Right atrium auricular region (tissue), 2 donors: ENCODE results near the gene FBXO17. TPM values are rescaled to one million over a fixed set of nuclear protein-coding genes. Genes with fewer than 3 reads are reported as not detected.
A peak's percentile ranks its signal among the peaks of the same experiment; 100 is the strongest.

ENCODE experiments used
- DNase-seq: peaks from one replicate; pipeline ENCODE4 v3.0.0-alpha.2; 2019; ENCODE audit warnings: low spot score
- H3K27ac ChIP-seq, 2 donors: fragments of 200-600 bp; sonication (generic); 1 replicate in 1 of 2; 2 replicates in 1 of 2; pipeline ENCODE4 v1.5.1; 2016 to 2019
- H3K27me3 ChIP-seq, 2 donors: fragments of 200-600 bp; sonication (generic); one replicate each; pipeline versions ENCODE4 v1.5.1 to v1.6.0; 2017 to 2019
- H3K36me3 ChIP-seq: fragments of 200-600 bp; sonication (generic); one replicate; pipeline ENCODE4 v1.5.1; 2016
- H3K4me1 ChIP-seq, 2 donors: fragments of 200-600 bp; sonication (generic); one replicate each; pipeline versions ENCODE4 v1.5.1 to v1.6.0; 2017 to 2019
- H3K4me3 ChIP-seq, 2 donors: fragments of 200-600 bp; sonication (generic); 1 replicate in 1 of 2; 2 replicates in 1 of 2; pipeline ENCODE4 v1.5.1; 2017 to 2019; ENCODE audit warnings: mild to moderate bottlenecking in 1 of 2, moderate library complexity in 1 of 2
- H3K9me3 ChIP-seq, 2 donors: fragments of 200-600 bp; sonication (generic); one replicate each; pipeline ENCODE4 v1.5.1; 2019
- CTCF ChIP-seq, 2 donors: fragments of 200-600 bp; sonication (generic); IDR thresholded peaks; one replicate each; pipeline ENCODE4 v1.5.1; 2019; ENCODE audit warnings: antibody characterized with exemption in 2 of 2
- total RNA-seq, 2 donors: library from RNA; depleted of rRNA; stranded (reverse); fragments of >200 nt; gene quantifications; one replicate each; pipeline ENCODE4 v1.1.0, GENCODE V29; 2016

The FBXO17 gene
- total RNA-seq, 2 donors from 2014 or later = 5.7 to 13.1 TPM

- H3K36me3 ChIP-seq = no peaks in the 10 kb centered on the region
- peak; percentile 70 for DNase-seq
- peak overlapping the region; percentile 12 to 45 for H3K4me3 ChIP-seq
- no peaks in the 10 kb centered on the region for H3K9me3 ChIP-seq
- peaks cover 0 to 9% of the 10 kb centered on the region in 2 donors for H3K4me1 ChIP-seq
- H3K27me3 ChIP-seq = no peaks in the 10 kb centered on the region
- H3K27ac ChIP-seq = no peak overlapping the region
- TF ChIP-seq CTCF (IDR thresholded peaks at IDR 0.05) = no peak
Measured at GRCh38 chr19:38949580-38950367, 25.8 kb downstream of the FBXO17 start.

- Histone ChIP-seq H3K27me3 (no peaks in the 10 kb centered on the region), H3K27ac (no peak overlapping the region), H3K4me3 (no peak overlapping the region), H3K4me1 (peaks cover 0 to 9% of the 10 kb centered on the region in 2 donors), H3K36me3 (no peaks in the 10 kb centered on the region), H3K9me3 (no peaks in the 10 kb centered on the region)
- TF ChIP-seq CTCF (IDR thresholded peaks at IDR 0.05) = no peak
- DNase-seq = no peak
Measured at GRCh38 chr19:38946229-38947010, 29.1 kb downstream of the FBXO17 start.

- Histone ChIP-seq H3K4me1 (peaks cover 0 to 9% of the 10 kb centered on the region in 2 donors), H3K9me3 (no peaks in the 10 kb centered on the region), H3K4me3 (no peak overlapping the region), H3K36me3 (no peaks in the 10 kb centered on the region), H3K27ac (no peak overlapping the region), H3K27me3 (no peaks in the 10 kb centered on the region)
- no peak for DNase-seq
- TF ChIP-seq CTCF (IDR thresholded peaks at IDR 0.05) = no peak
Measured at GRCh38 chr19:38945562-38946228, 29.8 kb downstream of the FBXO17 start.

GRCh38 chr19:38944981-38945506, 30.5 kb downstream of the FBXO17 start:
- Histone ChIP-seq H3K9me3 (no peaks in the 10 kb centered on the region), H3K4me1 (peaks cover 0 to 5% of the 10 kb centered on the region in 2 donors), H3K36me3 (no peaks in the 10 kb centered on the region), H3K27ac (no peak overlapping the region), H3K4me3 (no peak overlapping the region), H3K27me3 (no peaks in the 10 kb centered on the region)
- no peak for DNase-seq
- no peak for TF ChIP-seq CTCF (IDR thresholded peaks at IDR 0.05)

- no peak for TF ChIP-seq CTCF (IDR thresholded peaks at IDR 0.05)
- DNase-seq = no peak
- no peak overlapping the region for H3K27ac ChIP-seq
Measured at GRCh38 chr19:38942471-38943181, 32.9 kb downstream of the FBXO17 start.

More at GRCh38 chr19:38942471-38943181, 32.9 kb downstream of the FBXO17 start:
- Histone ChIP-seq H3K36me3 (no peaks in the 10 kb centered on the region), H3K4me1 (no peaks in the 10 kb centered on the region), H3K27me3 (no peaks in the 10 kb centered on the region), H3K4me3 (no peak overlapping the region), H3K9me3 (no peaks in the 10 kb centered on the region)
